Keratinocyte (primary cell): Measurements from ENCODE around the gene C2CD3. TPM values are rescaled to one million over a fixed set of nuclear protein-coding genes. Genes with fewer than 3 reads are reported as not detected.

Experiments
- DNase-seq: peaks from one replicate; pipeline ENCODE4 v3.0.0-alpha.2; 2011; ENCODE audit warnings: low read depth, missing footprints, low spot score
- FAIRE-seq: peaks from 2 replicates; lab custom pipeline; 2011; peaks lifted over from hg19 to GRCh38; lab: Jason Lieb, UNC
- H2AFZ ChIP-seq: 2 replicates; pipeline ENCODE4 v1.6.0; 2012; ENCODE audit warnings: low read length, control low read depth, inconsistent platforms; ENCODE audit not compliant: control insufficient read depth
- H3K27ac ChIP-seq: 2 replicates; pipeline ENCODE4 v1.5.1; 2011; ENCODE audit warnings: low read length; ENCODE audit not compliant: control insufficient read depth, insufficient read depth
- H3K27me3 ChIP-seq: 3 replicates; pipeline ENCODE4 v1.6.0; 2011; ENCODE audit warnings: low read length; ENCODE audit not compliant: control insufficient read depth, insufficient read depth; ENCODE audit errors: extremely low read depth
- H3K36me3 ChIP-seq, 2 experiments: 2 replicates in 1 of 2; 3 replicates in 1 of 2; pipeline ENCODE4 v1.5.1; 2011; ENCODE audit warnings: low read length in 2 of 2, mild to moderate bottlenecking in 1 of 2; ENCODE audit not compliant: control insufficient read depth in 2 of 2, insufficient read depth in 2 of 2; ENCODE audit errors: extremely low read depth in 1 of 2
- H3K4me1 ChIP-seq: 3 replicates; pipeline ENCODE4 v1.5.1; 2011; ENCODE audit warnings: low read length; ENCODE audit not compliant: control insufficient read depth, insufficient read depth; ENCODE audit errors: extremely low read depth
- H3K4me2 ChIP-seq: 3 replicates; pipeline ENCODE4 v1.6.0; 2011; ENCODE audit warnings: low read depth, low read length; ENCODE audit not compliant: control insufficient read depth, insufficient read depth; ENCODE audit errors: extremely low read depth
- H3K4me3 ChIP-seq, 3 experiments: fragments of 200-600 bp in 1 of 3; sonication (generic) in 1 of 3; 2 replicates in 2 of 3; 3 replicates in 1 of 3; pipeline ENCODE4 v1.5.1; 2011 to 2016; ENCODE audit warnings: low read length in 3 of 3, mild to moderate bottlenecking in 3 of 3, control low read depth in 2 of 3, inconsistent platforms in 1 of 3, low read depth in 1 of 3, mixed read lengths in 1 of 3, mixed run types in 1 of 3, moderate library complexity in 1 of 3; ENCODE audit not compliant: control insufficient read depth in 2 of 3, insufficient read depth in 2 of 3; ENCODE audit errors: extremely low read depth in 1 of 3
- H3K79me2 ChIP-seq: 2 replicates; pipeline ENCODE4 v1.6.0; 2012; ENCODE audit warnings: low read length; ENCODE audit not compliant: control insufficient read depth, insufficient read depth
- H3K9ac ChIP-seq: 3 replicates; pipeline ENCODE4 v1.6.0; 2011; ENCODE audit warnings: low read length; ENCODE audit not compliant: control insufficient read depth, insufficient read depth; ENCODE audit errors: extremely low read depth
- H3K9me1 ChIP-seq: 3 replicates; pipeline ENCODE4 v1.6.0; 2011; ENCODE audit warnings: low read length; ENCODE audit not compliant: control insufficient read depth, insufficient read depth; ENCODE audit errors: extremely low read depth
- H3K9me3 ChIP-seq: 2 replicates; pipeline ENCODE4 v1.5.1; 2012; ENCODE audit warnings: low read depth, low read length; ENCODE audit not compliant: control insufficient read depth
- H4K20me1 ChIP-seq: 3 replicates; pipeline ENCODE4 v1.6.0; 2011; ENCODE audit warnings: low read length; ENCODE audit not compliant: control insufficient read depth, insufficient read depth; ENCODE audit errors: extremely low read depth
- CTCF ChIP-seq, 3 experiments: IDR thresholded peaks in 1 of 3; conservative IDR thresholded peaks in 1 of 3; optimal IDR thresholded peaks in 1 of 3; 2 replicates in 2 of 3; 3 replicates in 1 of 3; pipeline versions ENCODE3 to v1.5.1; 2011; ENCODE audit warnings: low read length in 3 of 3, mild to moderate bottlenecking in 3 of 3, moderate library complexity in 2 of 3, control low read depth in 1 of 3, inconsistent platforms in 1 of 3; ENCODE audit not compliant: insufficient read depth in 2 of 3; ENCODE audit errors: extremely low read depth in 1 of 3
- EZH2 ChIP-seq: IDR thresholded peaks from one replicate; pipeline ENCODE4 v1.6.1; 2012; ENCODE audit warnings: inconsistent platforms, mild to moderate bottlenecking, low read length, moderate library complexity
- dilution Hi-C: fragments of 300-500 bp; cut with MboI; formaldehyde crosslinking; loops from one replicate; pipeline ENCODE4 v1.7.0; 2020; ENCODE audit warnings: low sequenced_read_pairs; ENCODE audit not compliant: extremely low pct_ligation_motif_present
- polyA plus RNA-seq, 5 experiments: library from polyadenylated mRNA; depleted of rRNA in 3 of 5; stranded (reverse) in 3 of 5; stranded (forward) in 1 of 5; unstranded in 1 of 5; fragments of >200 nt; gene quantifications; 1 replicate in 1 of 5; 2 replicates in 3 of 5; 3 replicates in 1 of 5; pipeline versions ENCODE4 v1.2.1 to v1.2.3, GENCODE V29; 2011 to 2012; ENCODE audit warnings: missing spikeins in 2 of 5, low read depth in 1 of 5, low replicate concordance in 1 of 5

C2CD3 gene
- polyA plus RNA-seq, 1 donor (not counting 4 experiments of a cell fraction or from before 2014, with no cell fraction given), result 9.8 TPM

- Histone ChIP-seq H3K27ac (no peak overlapping the region), H2AFZ (no peak overlapping the region), H3K9me1 (no peaks in the 10 kb centered on the region), H3K79me2 (no peaks in the 10 kb centered on the region), H3K36me3 (no peaks in the 10 kb centered on the region), H3K4me3 (no peak overlapping the region), H3K9me3 (no peaks in the 10 kb centered on the region), H4K20me1 (no peaks in the 10 kb centered on the region), H3K4me2 (no peak overlapping the region), H3K9ac (no peak overlapping the region), H3K4me1 (no peaks in the 10 kb centered on the region), H3K27me3 (no peaks in the 10 kb centered on the region)
- dilution Hi-C loops, result no loop called here
- TF ChIP-seq EZH2 (no peak), CTCF (optimal IDR thresholded peaks at IDR 0.05 in 1 of 3, IDR thresholded peaks at IDR 0.05 in 1 of 3, conservative IDR thresholded peaks at IDR 0.05 in 1 of 3; ENCODE audit: extremely low read depth in 1 of 3, insufficient read depth in 2 of 3, low read length in 3 of 3) (no peak)
- DNase-seq (no peak), FAIRE-seq (no peak)
Measured at GRCh38 chr11:73965764-73966121, 205.1 kb downstream of the C2CD3 start.

- no peak for TF ChIP-seq CTCF (optimal IDR thresholded peaks at IDR 0.05 in 1 of 3, IDR thresholded peaks at IDR 0.05 in 1 of 3, conservative IDR thresholded peaks at IDR 0.05 in 1 of 3; ENCODE audit: extremely low read depth in 1 of 3, insufficient read depth in 2 of 3, low read length in 3 of 3)
- no peak for TF ChIP-seq EZH2
- dilution Hi-C loops, result no loop called here
- DNase-seq (no peak), FAIRE-seq (no peak)
- Histone ChIP-seq H3K9me3 (no peaks in the 10 kb centered on the region), H2AFZ (no peak overlapping the region), H3K4me3 (no peak overlapping the region), H3K27me3 (no peaks in the 10 kb centered on the region), H3K9ac (no peak overlapping the region), H3K36me3 (no peaks in the 10 kb centered on the region), H3K79me2 (no peaks in the 10 kb centered on the region), H3K4me1 (no peaks in the 10 kb centered on the region), H3K27ac (no peak overlapping the region), H4K20me1 (no peaks in the 10 kb centered on the region), H3K9me1 (no peaks in the 10 kb centered on the region), H3K4me2 (no peak overlapping the region)
Measured at GRCh38 chr11:73965076-73965763, 205.6 kb downstream of the C2CD3 start.
